HG03457 (cell line): ENCODE measurements around the gene BOC.

ENCODE experiments used
- ATAC-seq: cut with Tn5 transposase; IDR thresholded peaks from one replicate; pipeline ENCODE4 v1.9.1; 2021; ENCODE audit warnings: moderate number of reproducible peaks; ENCODE audit not compliant: unreplicated experiment

The BOC gene

GRCh38 chr3:113283306-113283705, 71.9 kb downstream of the BOC start:
- ATAC-seq = no peak

DNA sequence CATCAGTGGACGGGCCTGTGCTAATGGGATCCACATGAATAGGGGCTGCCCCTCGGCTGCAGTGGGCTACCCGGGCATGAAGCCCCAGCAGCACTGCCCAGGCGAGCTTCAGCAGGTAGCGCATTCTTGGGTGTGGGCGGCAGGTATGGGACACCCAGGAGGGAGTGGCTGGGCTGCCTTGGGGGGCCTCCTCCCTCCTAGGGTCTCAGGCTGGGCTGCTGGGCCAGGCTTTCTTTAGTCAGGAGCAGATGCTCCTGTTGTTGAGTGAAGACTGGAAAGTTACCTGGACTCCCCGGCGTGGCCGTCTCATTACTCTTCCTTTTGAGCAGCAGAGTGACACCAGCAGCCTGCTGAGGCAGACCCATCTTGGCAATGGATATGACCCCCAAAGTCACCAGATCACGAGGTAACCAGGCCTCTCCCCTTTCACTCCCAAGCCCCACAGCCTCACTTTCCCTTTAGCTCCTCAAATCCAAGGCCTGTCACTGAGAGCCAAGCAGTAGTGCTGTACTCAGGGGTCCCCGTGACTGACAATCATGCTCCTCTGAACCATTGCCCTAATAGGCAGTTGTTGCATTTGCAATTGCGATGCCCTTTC, 73.2 kb downstream of the BOC start:
- no peak for ATAC-seq

DNA sequence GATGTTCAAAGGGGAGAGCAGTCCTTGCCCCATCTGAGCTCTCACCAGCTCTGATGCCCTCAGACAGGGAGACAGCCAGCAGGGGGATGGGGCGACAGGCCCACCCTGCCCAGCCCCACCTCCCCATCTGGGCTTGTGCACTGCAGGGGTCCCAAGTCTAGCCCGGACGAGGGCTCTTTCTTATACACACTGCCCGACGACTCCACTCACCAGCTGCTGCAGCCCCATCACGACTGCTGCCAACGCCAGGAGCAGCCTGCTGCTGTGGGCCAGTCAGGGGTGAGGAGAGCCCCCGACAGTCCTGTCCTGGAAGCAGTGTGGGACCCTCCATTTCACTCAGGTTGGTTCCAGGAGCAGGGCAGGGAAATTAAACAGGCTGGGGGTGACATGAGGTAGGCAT, 73.9 kb downstream of the BOC start:
- ATAC-seq = no peak

- no peak for ATAC-seq
These were observed 74.4 kb downstream of the BOC start for GRCh38 chr3:113285741-113286140.

DNA sequence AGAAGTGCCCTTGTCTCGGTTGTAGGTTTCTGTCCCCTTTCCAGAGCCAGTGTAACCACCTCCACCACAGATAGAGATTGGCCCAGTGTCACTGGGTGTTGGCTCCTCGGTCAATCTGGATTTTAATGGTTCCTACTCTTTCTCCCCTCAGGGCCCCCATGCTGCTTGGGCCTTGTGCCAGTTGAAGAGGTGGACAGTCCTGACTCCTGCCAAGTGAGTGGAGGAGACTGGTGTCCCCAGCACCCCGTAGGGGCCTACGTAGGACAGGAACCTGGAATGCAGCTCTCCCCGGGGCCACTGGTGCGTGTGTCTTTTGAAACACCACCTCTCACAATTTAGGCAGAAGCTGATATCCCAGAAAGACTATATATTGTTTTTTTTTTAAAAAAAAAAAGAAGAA, 75.2 kb downstream of the BOC start:
- ATAC-seq = no peak

DNA sequence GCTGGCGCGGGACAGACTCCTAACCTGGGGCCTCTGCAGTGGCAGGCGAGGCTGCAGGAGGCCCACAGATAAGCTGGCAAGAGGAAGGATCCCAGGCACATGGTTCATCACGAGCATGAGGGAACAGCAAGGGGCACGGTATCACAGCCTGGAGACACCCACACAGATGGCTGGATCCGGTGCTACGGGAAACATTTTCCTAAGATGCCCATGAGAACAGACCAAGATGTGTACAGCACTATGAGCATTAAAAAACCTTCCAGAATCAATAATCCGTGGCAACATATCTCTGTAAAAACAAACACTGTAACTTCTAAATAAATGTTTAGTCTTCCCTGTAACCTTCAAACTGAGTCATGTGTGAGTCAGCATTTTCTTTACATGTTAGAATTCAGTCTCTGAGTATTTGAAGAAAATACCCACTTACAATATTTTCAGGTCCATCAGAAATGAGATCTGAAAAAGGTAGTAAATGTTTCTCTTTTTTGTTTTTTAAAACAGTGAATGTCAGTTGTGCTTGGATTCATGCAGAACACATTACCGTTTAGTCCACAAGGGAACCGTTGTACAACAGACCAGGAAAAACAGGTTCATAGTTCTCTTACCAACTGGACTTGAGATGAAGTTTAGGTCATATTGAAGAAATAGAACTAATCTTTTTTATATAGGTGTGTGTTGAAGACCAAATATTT, 75.9 kb downstream of the BOC start:
- no peak for ATAC-seq

- ATAC-seq = no peak
These were observed 76.7 kb downstream of the BOC start for GRCh38 chr3:113287803-113288648.

DNA sequence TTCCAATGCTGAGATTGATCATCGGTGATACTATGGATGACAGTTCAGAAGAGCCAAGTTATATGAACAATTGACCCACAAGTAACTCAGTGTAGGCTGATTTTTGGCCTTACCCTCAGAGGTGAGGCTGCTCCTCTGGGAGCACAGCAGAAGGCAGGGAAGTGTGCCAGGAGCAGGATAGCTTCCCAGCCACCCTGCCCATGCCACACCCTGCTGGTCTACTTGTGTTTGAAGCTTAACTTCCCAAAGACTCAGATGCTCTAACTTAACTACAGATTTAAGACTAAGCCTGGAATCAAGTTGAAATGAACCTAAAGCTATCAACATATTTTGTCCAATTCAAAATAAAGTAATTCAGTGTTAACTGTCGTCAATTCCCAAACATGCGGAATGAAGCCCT, 77.5 kb downstream of the BOC start:
- no peak for ATAC-seq

GRCh38 chr3:113291572-113291971, 80.2 kb downstream of the BOC start:
- ATAC-seq = no peak

DNA sequence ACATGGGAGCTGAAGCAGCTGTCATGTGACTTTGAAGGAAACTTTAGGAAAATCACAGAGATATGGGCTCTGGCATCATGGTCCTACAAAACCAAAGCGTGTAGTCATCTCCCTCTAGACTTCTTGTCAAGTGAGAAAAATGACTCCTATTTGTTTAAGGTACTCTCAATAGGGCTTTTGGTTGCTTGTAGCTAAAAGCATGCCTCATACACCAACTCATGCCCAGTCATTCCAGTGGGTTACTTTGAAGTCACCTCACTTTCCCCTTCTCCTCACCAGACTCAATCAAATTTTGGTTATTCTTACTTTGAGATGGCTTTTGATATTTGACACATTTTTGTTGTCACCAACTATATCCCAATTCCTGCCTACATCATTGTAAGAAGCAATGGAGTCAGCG, 81.6 kb downstream of the BOC start:
- no peak for ATAC-seq

DNA sequence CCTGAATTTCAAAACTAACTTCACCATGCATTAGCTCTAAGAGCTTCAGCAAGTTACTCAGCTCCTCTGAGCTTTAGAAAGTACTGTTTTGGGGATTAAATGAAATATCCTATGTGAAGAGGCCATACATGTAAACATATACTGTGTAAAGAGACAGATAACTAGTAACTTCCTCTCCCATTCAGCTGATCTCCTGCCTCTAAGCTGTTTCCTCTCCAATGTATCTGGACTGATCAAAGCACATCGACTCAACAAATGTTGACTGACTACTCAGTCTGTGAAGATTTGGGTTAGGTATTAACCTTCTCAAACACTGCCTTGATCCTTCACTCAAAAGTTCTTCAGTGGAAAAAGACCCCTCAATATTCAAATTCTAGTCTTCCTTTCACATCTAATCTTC, 82.0 kb downstream of the BOC start:
- ATAC-seq = no peak

- no peak for ATAC-seq
These were observed 84.1 kb downstream of the BOC start for GRCh38 chr3:113295463-113295862.

GRCh38 chr3:113297287-113297686, 85.9 kb downstream of the BOC start:
- no peak for ATAC-seq

DNA sequence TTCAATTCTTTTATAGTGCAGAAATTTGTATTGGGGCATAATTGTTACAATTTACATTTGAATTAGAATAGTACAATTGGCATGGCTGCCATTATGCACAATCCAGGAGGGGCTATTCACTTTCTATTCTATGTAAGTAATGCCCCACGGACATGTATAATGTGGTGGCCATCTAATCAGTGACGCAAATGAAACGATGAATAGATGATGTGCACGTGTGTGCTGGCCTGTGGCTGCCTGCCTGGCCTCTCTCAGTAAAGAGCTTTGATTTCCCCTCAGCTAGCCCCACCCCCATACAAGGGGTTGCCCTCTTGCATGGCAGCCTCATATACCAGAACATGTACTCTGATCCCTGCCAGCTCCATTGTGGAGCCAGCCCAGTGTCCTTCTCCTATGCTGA, 86.5 kb downstream of the BOC start:
- no peak for ATAC-seq

DNA sequence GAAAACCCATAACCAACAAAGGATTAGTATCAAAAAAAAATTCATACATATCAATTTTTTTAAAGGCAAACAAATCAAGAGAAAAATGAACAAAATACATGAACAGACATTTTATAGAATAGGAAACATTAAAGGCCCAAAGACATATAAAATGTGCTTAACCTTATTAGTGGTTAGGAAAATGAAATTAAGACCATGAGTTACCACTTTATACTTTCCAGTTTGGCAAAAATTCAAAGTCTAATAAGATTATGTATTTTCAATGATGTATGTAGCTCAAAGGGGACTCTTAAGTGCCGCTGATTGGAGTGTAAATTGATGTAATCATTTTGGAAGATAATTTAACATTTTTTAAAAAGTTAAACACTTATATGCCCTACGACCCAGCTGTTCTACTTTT, 89.2 kb downstream of the BOC start:
- ATAC-seq = no peak

DNA sequence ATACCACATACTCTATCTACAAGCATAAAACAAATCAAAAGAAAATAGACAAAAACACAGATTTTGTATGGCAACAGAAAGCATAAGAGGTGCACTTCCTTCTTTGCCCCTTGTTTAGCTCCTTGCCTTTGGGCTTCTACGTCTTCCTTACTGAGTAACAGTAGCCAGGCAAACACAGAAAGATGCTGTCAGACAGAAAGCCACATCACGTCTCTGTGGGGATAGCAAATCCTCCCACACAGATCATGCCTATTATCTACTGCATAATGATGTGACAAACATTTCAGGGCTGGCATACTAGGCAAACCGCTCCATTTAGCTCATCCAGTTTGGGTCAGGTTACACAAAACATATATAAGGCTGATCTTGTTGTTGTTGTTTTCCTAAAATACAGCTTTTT, 92.7 kb downstream of the BOC start:
- ATAC-seq = no peak

DNA sequence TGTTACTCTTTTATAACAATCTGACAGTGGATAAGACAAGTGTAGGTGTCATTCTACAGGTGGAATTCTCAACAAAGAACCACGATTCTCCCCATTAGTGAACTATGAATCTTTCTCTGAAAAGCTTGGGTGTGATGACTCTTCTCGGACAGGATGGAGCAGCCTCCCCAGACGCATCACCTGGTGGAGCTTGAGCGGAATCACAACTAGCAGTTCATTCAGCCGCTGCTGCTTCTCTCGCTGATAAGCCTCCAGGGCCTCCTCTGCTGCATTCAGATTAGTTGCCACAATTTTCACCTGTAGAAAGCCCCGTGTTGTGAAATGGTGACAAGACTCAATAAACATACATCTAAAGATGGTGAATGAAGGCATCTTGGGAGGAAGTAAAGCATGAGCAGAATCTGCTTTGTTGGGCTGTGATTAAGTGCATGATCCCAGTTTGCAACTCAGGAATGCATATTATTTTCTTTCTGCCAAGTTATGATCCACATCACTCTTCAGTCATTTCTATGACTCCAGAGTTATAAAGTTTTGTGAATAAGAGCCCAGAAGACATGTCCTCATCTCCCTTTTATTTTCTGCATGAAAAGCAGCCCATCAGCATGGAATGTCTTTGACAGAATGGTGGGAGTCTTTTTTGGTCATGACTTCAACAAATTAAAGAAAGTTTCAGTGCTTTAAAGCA, 93.6 kb downstream of the BOC start:
- no peak for ATAC-seq

- no peak for ATAC-seq
These were observed 99.6 kb downstream of the BOC start for GRCh38 chr3:113310960-113311359.

DNA sequence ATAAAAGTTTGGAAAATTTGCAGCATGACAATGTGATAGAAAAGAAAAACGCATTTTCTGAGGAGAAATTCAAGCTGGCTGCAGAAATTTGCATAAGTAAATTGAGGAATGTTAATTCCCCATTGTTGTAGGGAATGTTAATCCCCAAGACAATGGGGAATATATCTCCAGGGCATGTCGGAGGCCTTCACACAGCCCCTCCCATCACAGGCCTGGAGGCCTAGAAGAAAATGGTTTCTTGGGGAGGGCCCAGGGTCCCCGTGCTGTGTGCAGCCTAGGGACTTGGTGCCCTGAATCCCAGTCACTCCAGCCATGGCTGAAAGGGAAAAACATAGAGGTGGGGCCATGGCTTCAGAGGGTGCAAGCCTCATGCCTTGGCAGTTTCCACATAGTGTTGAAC, 101.1 kb downstream of the BOC start:
- no peak for ATAC-seq

- ATAC-seq = no peak
These were observed 103.6 kb downstream of the BOC start for GRCh38 chr3:113314923-113315322.

DNA sequence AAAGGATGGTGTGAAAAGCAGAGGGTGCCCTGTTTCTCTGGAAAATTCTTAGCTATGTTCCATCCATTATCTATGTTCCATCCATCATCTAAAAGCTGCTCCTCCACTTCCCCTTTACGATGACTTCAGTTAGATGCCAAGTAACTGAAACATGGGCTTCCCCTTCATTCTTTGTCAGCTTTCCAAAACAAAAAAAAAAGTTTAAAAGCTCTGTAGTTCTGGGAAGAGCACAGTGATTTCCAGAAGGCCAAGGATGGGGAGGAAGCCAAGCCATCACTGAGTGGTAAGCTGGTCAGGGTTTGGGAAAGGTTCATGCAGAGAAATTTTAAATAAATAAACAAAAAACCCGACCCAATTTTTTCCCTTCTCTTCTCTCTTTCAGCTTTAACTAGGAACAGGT, 118.4 kb downstream of the BOC start:
- ATAC-seq = no peak

DNA sequence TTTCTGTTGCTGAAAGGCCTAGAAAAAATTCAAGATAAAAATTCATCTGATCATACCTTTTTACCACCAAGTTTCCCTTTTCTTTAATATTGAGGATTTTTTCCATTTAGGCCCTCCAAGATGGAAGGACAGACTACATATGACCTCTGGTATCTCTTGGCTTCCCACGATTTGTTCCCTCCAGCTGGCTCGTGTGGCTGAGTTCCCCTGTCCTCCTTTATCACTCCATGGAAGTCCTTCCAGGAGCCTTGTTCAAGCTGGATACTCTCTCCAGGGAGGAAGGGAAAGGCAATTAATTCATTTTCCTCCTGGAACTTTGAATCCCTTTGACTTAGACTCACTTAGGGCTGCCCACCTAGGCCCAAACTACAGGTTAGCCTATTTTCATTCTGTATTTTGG, 119.4 kb downstream of the BOC start:
- no peak for ATAC-seq
